WTC11 (cell line): ENCODE measurements around the gene MEIS2.

Experiments used
- SMAD4 ChIP-seq: sonication (generic); formaldehyde crosslinking; IDR thresholded peaks from 2 replicates; pipeline ENCODE4 v1.8.0; 2022; ENCODE audit warnings: mild to moderate bottlenecking, missing genetic modification reagents
- TF ChIP-seq, protein P1 (sequence below): sonication (generic); formaldehyde crosslinking; IDR thresholded peaks from 2 replicates; pipeline ENCODE4 v1.8.1; 2023; ENCODE audit warnings: mild to moderate bottlenecking, missing genetic modification reagents, borderline replicate concordance
- TF ChIP-seq, protein P2 (sequence below): fragments of 200-600 bp; IDR thresholded peaks from 2 replicates; pipeline ENCODE4 v1.8.0; 2022; ENCODE audit warnings: antibody characterized with exemption
- TF ChIP-seq, protein P3 (sequence below): sonication (generic); formaldehyde crosslinking; IDR thresholded peaks from 2 replicates; pipeline ENCODE4 v1.8.0; 2022; ENCODE audit warnings: missing genetic modification reagents

DNA sequence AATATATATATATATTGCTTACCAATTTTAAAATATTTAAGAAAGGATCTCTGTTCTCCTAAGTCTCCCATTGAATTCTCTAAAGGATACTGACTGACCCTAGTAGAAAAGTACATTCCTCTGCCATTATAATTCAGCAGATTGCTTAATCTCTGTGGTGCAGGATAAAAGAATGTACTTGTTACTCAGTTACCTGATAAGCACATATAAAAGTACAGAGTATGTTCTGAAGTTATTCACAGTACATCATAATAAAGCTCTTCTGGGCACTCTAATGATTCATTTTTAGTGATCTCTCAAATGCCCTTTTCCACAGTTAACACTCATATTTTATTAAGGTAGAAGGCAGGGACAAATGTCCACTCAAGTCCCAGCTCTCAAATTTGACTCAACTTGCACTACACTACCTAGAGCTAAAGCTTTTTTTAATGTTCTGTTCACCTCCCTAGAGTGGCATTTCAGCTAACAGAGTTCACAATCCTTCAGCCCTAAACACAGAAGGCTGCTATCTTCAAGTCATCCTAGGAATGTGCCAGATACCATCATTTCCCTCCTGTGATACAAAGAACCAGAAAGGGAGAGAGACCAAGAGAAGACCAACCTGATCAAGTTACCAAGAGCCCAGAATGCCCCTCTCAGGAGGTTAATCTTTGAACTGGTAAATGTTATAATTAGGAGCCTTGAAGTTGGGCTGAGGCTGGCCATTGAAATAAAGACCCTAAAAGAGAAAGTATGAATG is 53.3 kb downstream of the MEIS2 start:
- TF ChIP-seq, protein P1, sequence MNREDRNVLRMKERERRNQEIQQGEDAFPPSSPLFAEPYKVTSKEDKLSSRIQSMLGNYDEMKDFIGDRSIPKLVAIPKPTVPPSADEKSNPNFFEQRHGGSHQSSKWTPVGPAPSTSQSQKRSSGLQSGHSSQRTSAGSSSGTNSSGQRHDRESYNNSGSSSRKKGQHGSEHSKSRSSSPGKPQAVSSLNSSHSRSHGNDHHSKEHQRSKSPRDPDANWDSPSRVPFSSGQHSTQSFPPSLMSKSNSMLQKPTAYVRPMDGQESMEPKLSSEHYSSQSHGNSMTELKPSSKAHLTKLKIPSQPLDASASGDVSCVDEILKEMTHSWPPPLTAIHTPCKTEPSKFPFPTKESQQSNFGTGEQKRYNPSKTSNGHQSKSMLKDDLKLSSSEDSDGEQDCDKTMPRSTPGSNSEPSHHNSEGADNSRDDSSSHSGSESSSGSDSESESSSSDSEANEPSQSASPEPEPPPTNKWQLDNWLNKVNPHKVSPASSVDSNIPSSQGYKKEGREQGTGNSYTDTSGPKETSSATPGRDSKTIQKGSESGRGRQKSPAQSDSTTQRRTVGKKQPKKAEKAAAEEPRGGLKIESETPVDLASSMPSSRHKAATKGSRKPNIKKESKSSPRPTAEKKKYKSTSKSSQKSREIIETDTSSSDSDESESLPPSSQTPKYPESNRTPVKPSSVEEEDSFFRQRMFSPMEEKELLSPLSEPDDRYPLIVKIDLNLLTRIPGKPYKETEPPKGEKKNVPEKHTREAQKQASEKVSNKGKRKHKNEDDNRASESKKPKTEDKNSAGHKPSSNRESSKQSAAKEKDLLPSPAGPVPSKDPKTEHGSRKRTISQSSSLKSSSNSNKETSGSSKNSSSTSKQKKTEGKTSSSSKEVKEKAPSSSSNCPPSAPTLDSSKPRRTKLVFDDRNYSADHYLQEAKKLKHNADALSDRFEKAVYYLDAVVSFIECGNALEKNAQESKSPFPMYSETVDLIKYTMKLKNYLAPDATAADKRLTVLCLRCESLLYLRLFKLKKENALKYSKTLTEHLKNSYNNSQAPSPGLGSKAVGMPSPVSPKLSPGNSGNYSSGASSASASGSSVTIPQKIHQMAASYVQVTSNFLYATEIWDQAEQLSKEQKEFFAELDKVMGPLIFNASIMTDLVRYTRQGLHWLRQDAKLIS, result no peak
- TF ChIP-seq, protein P2, sequence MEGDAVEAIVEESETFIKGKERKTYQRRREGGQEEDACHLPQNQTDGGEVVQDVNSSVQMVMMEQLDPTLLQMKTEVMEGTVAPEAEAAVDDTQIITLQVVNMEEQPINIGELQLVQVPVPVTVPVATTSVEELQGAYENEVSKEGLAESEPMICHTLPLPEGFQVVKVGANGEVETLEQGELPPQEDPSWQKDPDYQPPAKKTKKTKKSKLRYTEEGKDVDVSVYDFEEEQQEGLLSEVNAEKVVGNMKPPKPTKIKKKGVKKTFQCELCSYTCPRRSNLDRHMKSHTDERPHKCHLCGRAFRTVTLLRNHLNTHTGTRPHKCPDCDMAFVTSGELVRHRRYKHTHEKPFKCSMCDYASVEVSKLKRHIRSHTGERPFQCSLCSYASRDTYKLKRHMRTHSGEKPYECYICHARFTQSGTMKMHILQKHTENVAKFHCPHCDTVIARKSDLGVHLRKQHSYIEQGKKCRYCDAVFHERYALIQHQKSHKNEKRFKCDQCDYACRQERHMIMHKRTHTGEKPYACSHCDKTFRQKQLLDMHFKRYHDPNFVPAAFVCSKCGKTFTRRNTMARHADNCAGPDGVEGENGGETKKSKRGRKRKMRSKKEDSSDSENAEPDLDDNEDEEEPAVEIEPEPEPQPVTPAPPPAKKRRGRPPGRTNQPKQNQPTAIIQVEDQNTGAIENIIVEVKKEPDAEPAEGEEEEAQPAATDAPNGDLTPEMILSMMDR, result no peak
- TF ChIP-seq, protein P3, sequence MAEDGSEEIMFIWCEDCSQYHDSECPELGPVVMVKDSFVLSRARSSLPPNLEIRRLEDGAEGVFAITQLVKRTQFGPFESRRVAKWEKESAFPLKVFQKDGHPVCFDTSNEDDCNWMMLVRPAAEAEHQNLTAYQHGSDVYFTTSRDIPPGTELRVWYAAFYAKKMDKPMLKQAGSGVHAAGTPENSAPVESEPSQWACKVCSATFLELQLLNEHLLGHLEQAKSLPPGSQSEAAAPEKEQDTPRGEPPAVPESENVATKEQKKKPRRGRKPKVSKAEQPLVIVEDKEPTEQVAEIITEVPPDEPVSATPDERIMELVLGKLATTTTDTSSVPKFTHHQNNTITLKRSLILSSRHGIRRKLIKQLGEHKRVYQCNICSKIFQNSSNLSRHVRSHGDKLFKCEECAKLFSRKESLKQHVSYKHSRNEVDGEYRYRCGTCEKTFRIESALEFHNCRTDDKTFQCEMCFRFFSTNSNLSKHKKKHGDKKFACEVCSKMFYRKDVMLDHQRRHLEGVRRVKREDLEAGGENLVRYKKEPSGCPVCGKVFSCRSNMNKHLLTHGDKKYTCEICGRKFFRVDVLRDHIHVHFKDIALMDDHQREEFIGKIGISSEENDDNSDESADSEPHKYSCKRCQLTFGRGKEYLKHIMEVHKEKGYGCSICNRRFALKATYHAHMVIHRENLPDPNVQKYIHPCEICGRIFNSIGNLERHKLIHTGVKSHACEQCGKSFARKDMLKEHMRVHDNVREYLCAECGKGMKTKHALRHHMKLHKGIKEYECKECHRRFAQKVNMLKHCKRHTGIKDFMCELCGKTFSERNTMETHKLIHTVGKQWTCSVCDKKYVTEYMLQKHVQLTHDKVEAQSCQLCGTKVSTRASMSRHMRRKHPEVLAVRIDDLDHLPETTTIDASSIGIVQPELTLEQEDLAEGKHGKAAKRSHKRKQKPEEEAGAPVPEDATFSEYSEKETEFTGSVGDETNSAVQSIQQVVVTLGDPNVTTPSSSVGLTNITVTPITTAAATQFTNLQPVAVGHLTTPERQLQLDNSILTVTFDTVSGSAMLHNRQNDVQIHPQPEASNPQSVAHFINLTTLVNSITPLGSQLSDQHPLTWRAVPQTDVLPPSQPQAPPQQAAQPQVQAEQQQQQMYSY, result no peak
- TF ChIP-seq SMAD4 (CRISPR knock-in tag), result no peak
